ENCODE data around the gene SEL1L3. TPM values are rescaled to one million over a fixed set of nuclear protein-coding genes. Genes with fewer than 3 reads are reported as not detected.

SEL1L3 gene
- total and polyA plus RNA-seq, 2 donors (not counting 3 experiments of a cell fraction or from before 2014, with no cell fraction given) = 53.4 to 122 TPM

GRCh38 chr4:25863347-25863784, 578 bp upstream of the SEL1L3 start:
- H3K9me3 ChIP-seq (replicated peaks; ENCODE audit: control insufficient read depth, insufficient read depth, low read length) = no peaks in the 10 kb centered on the region
- H3K4me1 ChIP-seq (ENCODE audit: control insufficient read depth, extremely low read depth, insufficient read depth, low read length) = peaks cover 44% of the 10 kb centered on the region
- no peaks in the 10 kb centered on the region for H4K20me1 ChIP-seq (replicated peaks; ENCODE audit: control insufficient read depth, extremely low read depth, insufficient read depth, low read length)
- FAIRE-seq (no peak), DNase-seq (ENCODE audit: low read depth, low spot score) (no peak)
- no peak overlapping the region for H3K27ac ChIP-seq (ENCODE audit: insufficient read depth, low read depth, low read length)
- H2AFZ ChIP-seq (ENCODE audit: low read depth, low read length) = peak overlapping the region; percentile 64
- H3K27me3 ChIP-seq (ENCODE audit: control insufficient read depth in 2 of 2, insufficient read depth in 2 of 2, low read length in 2 of 2) = no peaks in the 10 kb centered on the region
- TSS peak; percentile 1 for BruUV-seq (replicated peaks)
- H3K9me1 ChIP-seq (replicated peaks; ENCODE audit: control insufficient read depth, extremely low read depth, insufficient read depth, low read length) = no peaks in the 10 kb centered on the region
- H3K4me3 ChIP-seq (replicated peaks in 1 of 3; ENCODE audit: insufficient read depth in 1 of 3, low read depth in 1 of 3, low read length in 3 of 3) = peak overlapping the region; percentile 30 to 80 (median 42)
- ChIA-PET CTCF (no interaction called here), POLR2A (no interaction called here)
- peak overlapping the region; percentile 30 for H3K9ac ChIP-seq (replicated peaks; ENCODE audit: extremely low read depth, insufficient read depth, low read length)
- intact Hi-C loops (cut with micrococcal nuclease) = loop anchor here (2.0 to 10.0 kb wide), 5 partner anchors 49 to 999 kb away; partner anchors contain the start of genes RBPJ and STIM2
- no peak for TF ChIP-seq FOS (IDR thresholded peaks at IDR 0.05; ENCODE audit: borderline replicate concordance, insufficient read depth, low read length)
- TF ChIP-seq, protein P1, sequence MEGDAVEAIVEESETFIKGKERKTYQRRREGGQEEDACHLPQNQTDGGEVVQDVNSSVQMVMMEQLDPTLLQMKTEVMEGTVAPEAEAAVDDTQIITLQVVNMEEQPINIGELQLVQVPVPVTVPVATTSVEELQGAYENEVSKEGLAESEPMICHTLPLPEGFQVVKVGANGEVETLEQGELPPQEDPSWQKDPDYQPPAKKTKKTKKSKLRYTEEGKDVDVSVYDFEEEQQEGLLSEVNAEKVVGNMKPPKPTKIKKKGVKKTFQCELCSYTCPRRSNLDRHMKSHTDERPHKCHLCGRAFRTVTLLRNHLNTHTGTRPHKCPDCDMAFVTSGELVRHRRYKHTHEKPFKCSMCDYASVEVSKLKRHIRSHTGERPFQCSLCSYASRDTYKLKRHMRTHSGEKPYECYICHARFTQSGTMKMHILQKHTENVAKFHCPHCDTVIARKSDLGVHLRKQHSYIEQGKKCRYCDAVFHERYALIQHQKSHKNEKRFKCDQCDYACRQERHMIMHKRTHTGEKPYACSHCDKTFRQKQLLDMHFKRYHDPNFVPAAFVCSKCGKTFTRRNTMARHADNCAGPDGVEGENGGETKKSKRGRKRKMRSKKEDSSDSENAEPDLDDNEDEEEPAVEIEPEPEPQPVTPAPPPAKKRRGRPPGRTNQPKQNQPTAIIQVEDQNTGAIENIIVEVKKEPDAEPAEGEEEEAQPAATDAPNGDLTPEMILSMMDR (IDR thresholded peaks at IDR 0.05; ENCODE audit: extremely low read depth in 1 of 2, insufficient read depth in 1 of 2, low read depth in 1 of 2, low read length in 2 of 2) = peak; percentile 16 to 37
- dilution Hi-C loops (cut with MboI; ENCODE audit: extremely low pct_ligation_motif_present, low sequenced_read_pairs) = no loop called here
- H3K79me2 ChIP-seq (ENCODE audit: control insufficient read depth, insufficient read depth, low read length) = peaks cover 5% of the 10 kb centered on the region
- H3K36me3 ChIP-seq (ENCODE audit: control insufficient read depth in 2 of 2, extremely low read depth in 1 of 2, insufficient read depth in 2 of 2, low read length in 2 of 2) = no peaks in the 10 kb centered on the region
- H3K4me2 ChIP-seq (ENCODE audit: insufficient read depth, low read length) = peak overlapping the region; percentile 51

DNA sequence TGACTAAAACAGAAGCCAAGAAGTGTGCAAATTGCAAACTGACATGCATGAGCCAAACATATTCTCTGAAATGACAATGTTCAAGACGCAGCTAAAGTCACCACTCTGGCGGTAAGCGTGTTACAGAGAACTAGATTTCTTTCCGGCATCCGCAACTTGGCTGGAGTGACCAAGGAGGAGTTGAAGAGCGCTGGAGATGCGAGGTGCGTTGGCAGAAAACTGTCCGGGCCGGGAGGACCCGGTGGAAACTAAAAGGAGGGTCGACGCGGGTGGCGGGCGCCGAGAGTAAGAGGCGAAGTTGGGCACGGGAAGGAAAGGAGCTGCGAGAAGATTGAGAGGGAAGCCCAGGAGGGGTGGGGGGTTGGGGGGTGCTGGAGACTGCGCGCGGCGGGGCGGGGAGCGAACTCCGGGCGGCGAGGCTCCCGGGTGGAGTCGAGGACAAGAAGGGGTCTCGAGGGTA, 807 bp downstream of the SEL1L3 start:
- Histone ChIP-seq H3K79me2 (ENCODE audit: control insufficient read depth, insufficient read depth, low read length) (peaks cover 9% of the 10 kb centered on the region), H3K27me3 (ENCODE audit: control insufficient read depth in 2 of 2, insufficient read depth in 2 of 2, low read length in 2 of 2) (no peaks in the 10 kb centered on the region), H3K4me2 (ENCODE audit: insufficient read depth, low read length) (peak overlapping the region; percentile 91), H2AFZ (ENCODE audit: low read depth, low read length) (peak overlapping the region; percentile 65), H3K9me3 (replicated peaks; ENCODE audit: control insufficient read depth, insufficient read depth, low read length) (no peaks in the 10 kb centered on the region), H3K9me1 (replicated peaks; ENCODE audit: control insufficient read depth, extremely low read depth, insufficient read depth, low read length) (no peaks in the 10 kb centered on the region), H3K4me3 (replicated peaks in 1 of 3; ENCODE audit: insufficient read depth in 1 of 3, low read depth in 1 of 3, low read length in 3 of 3) (peak overlapping the region; percentile 52 to 92 (median 80)), H3K4me1 (ENCODE audit: control insufficient read depth, extremely low read depth, insufficient read depth, low read length) (peaks cover 37% of the 10 kb centered on the region), H3K9ac (replicated peaks; ENCODE audit: extremely low read depth, insufficient read depth, low read length) (peak overlapping the region; percentile 87), H3K36me3 (ENCODE audit: control insufficient read depth in 2 of 2, extremely low read depth in 1 of 2, insufficient read depth in 2 of 2, low read length in 2 of 2) (no peaks in the 10 kb centered on the region), H4K20me1 (replicated peaks; ENCODE audit: control insufficient read depth, extremely low read depth, insufficient read depth, low read length) (no peaks in the 10 kb centered on the region), H3K27ac (ENCODE audit: insufficient read depth, low read depth, low read length) (peak overlapping the region; percentile 74)
- dilution Hi-C loops (cut with MboI; ENCODE audit: extremely low pct_ligation_motif_present, low sequenced_read_pairs) (no loop called here), intact Hi-C loops (cut with micrococcal nuclease) (loop anchor here (2.0 to 10.0 kb wide), 5 partner anchors 47 to 1000 kb away; partner anchors contain the start of genes RBPJ and STIM2)
- BruUV-seq (replicated peaks) = TSS peak; percentile 36
- POLR2A ChIA-PET = no interaction called here
- no peak for TF ChIP-seq JUN (IDR thresholded peaks at IDR 0.05; ENCODE audit: borderline replicate concordance, insufficient read depth, insufficient read length, low read depth)
- TF ChIP-seq POLR2AphosphoS5 (IDR thresholded peaks at IDR 0.05; ENCODE audit: insufficient read depth, low read depth, low read length) = peak; percentile 7
- peak; percentile 85 for FAIRE-seq
- CTCF ChIA-PET = no interaction called here
- DNase-seq (ENCODE audit: low read depth, low spot score) = no peak

All from endothelial cell of umbilical vein (primary cell).